Heart right ventricle (tissue), 16 donors: ENCODE measurements around the gene OTUD4. TPM values are rescaled to one million over a fixed set of nuclear protein-coding genes. Genes with fewer than 3 reads are reported as not detected.

Source experiments
- ATAC-seq, 8 donors: fragments of 200-7000 bp; cut with Tn5 transposase; one replicate each; pipeline ENCODE4 v1.9.1; 2020; ENCODE audit warnings: mild to moderate bottlenecking in 8 of 8, moderate library complexity in 8 of 8, moderate number of reproducible peaks in 1 of 8
- DNase-seq, 2 donors: peaks; one replicate each; pipeline ENCODE4 v3.0.0-alpha.2; 2020
- H3K27ac ChIP-seq, 10 donors: fragments of 200-600 bp; sonication (generic) in 2 of 10; one replicate each; pipeline versions ENCODE4 v1.5.0 to v1.8.0; 2020 to 2022; ENCODE audit warnings: mild to moderate bottlenecking in 3 of 10
- H3K27me3 ChIP-seq, 7 donors: fragments of 200-600 bp; one replicate each; pipeline ENCODE4 v1.8.0; 2021 to 2022; ENCODE audit warnings: mild to moderate bottlenecking in 2 of 7
- H3K36me3 ChIP-seq, 9 donors: fragments of 200-600 bp; sonication (generic) in 1 of 9; one replicate each; pipeline versions ENCODE4 v1.5.0 to v1.8.0; 2020 to 2022; ENCODE audit warnings: mild to moderate bottlenecking in 2 of 9
- H3K4me1 ChIP-seq, 9 donors: fragments of 200-600 bp; sonication (generic) in 1 of 9; one replicate each; pipeline versions ENCODE4 v1.5.0 to v1.8.0; 2020 to 2022; ENCODE audit warnings: mild to moderate bottlenecking in 4 of 9
- H3K4me3 ChIP-seq, 10 donors: fragments of 200-600 bp; sonication (generic) in 2 of 10; one replicate each; pipeline versions ENCODE4 v1.5.0 to v1.8.0; 2020 to 2022; ENCODE audit warnings: mild to moderate bottlenecking in 7 of 10, moderate library complexity in 2 of 10
- H3K9me3 ChIP-seq, 11 donors: fragments of 200-600 bp in 10 of 11; sonication (generic) in 2 of 11; one replicate each; pipeline versions ENCODE4 v1.5.0 to v1.8.0; 2013 to 2022; ENCODE audit warnings: mild to moderate bottlenecking in 2 of 11, control low read depth in 1 of 11, moderate library complexity in 1 of 11
- CTCF ChIP-seq, 9 donors: fragments of 200-600 bp; sonication (generic) in 2 of 9; IDR thresholded peaks; one replicate each; pipeline versions ENCODE4 v1.5.0 to v1.8.0; 2021 to 2022; ENCODE audit warnings: antibody characterized with exemption in 9 of 9, mild to moderate bottlenecking in 5 of 9, moderate library complexity in 1 of 9
- WGBS, 2 donors: extraction: QIAGEN DNeasy Blood & Tissue Kit; methylation state at CpG; one replicate each; pipeline ENCODE4 v1.1.7; 2013; ENCODE audit warnings: inconsistent platforms in 1 of 2; 5-methylcytosine and 5-hydroxymethylcytosine counted together
- intact Hi-C, 10 donors: fragments of 100-400 bp; cut with DNase I; formaldehyde crosslinking; loops; one replicate each; pipeline versions ENCODE4 v1.11.1 to v1.14.2; 2022
- polyA plus RNA-seq, 2 donors: library from polyadenylated mRNA; stranded (reverse); fragments of 200-250 nt; gene quantifications; one replicate each; pipeline ENCODE4 v1.2.3, GENCODE V29; 2013
- total RNA-seq, 10 donors: library from RNA; stranded (reverse); fragmentation: NEBNext Ultra II Directional in 3 of 10; extraction: Animal tissue kit (Norgen Biotek cat#: 25700) in 3 of 10; gene quantifications; one replicate each; pipeline versions ENCODE4 v1.2.1 to v1.2.4, GENCODE V29; 2021 to 2023
- donor health status: Arrhythmogenic right ventricular cardiomyopathy.
- donor health status: ischemic (EF 13 %, LVEDD 7.1; RV severe dilation, severe dysfunction).
- donor health status: healthy with polysubstance abuse.
- donor health status: DM: no; HTN: yes; CAD: no.
- donor health status: DM: no; HTN: no; CAD: no.
- donor health status: ischemic (EF 25% LVEDD 6.9; RV normal size, moderate dysfunction).
- donor health status: ischemic (EF 25% LVEDD 5.7; RV mildly dilated, moderate dysfunction).
- donor health status: healthy.
- donor health status: DM: yes; HTN: yes; CAD: no.
- donor health status: Ischemic cardiomyopathy.
- donor health status: ischemic (EF 35%, LVEDD 5.7; RV mildly dilated, moderate dysfunction).
- donor health status: nonischemic (EF 11% LVEDD 7.7; RV severe dilation, severe dysfunction).
- donor health status: DM: yes; HTN: yes; CAD: no.
- donor health status: PGD.
- donor health status: ischemic (EF 29% LVEDD 5.4; RV normal size, mild dysfunction).
- donor health status: nonischemic (EF 23%, LVEDD 6.1; RV moderate dilation, normal function).

Gene OTUD4
- total and polyA plus RNA-seq, 12 donors = 9.3 to 36.7 (median 26.3) TPM

- Histone ChIP-seq H3K27me3 (no peaks in the 10 kb centered on the region), H3K4me1 (peaks cover 0 to 37% (median 14%) of the 10 kb centered on the region in 9 donors), H3K27ac (no peak overlapping the region), H3K4me3 (no peak overlapping the region), H3K36me3 (peaks cover 0 to 96% (median 17%) of the 10 kb centered on the region in 9 donors), H3K9me3 (no peaks in the 10 kb centered on the region)
- intact Hi-C loops = no loop called here
- TF ChIP-seq CTCF (IDR thresholded peaks at IDR 0.05) = no peak
- DNase-seq = no peak
- no peak for ATAC-seq
- 96 to 97% methylated on average over 2 of the region's 2 CpGs for WGBS, 2 donors
These were observed 12.5 kb downstream of the OTUD4 start for GRCh38 chr4:145167887-145168286.

GRCh38 chr4:145161549-145161948 lies 18.8 kb downstream of the OTUD4 start:
- Histone ChIP-seq H3K36me3 (peaks cover 0 to 99% (median 21%) of the 10 kb centered on the region in 9 donors), H3K9me3 (no peaks in the 10 kb centered on the region), H3K27ac (no peak overlapping the region), H3K4me1 (no peaks in the 10 kb centered on the region), H3K4me3 (no peak overlapping the region), H3K27me3 (no peaks in the 10 kb centered on the region)
- DNase-seq (no peak), ATAC-seq (no peak)
- intact Hi-C loops = no loop called here
- 43 to 50% methylated on average over 2 of the region's 2 CpGs for WGBS, 2 donors
- no peak for TF ChIP-seq CTCF (IDR thresholded peaks at IDR 0.05)

- H3K9me3 ChIP-seq = no peaks in the 10 kb centered on the region
- ATAC-seq (no peak), DNase-seq (no peak)
- no peak for TF ChIP-seq CTCF (IDR thresholded peaks at IDR 0.05)
- H3K4me1 ChIP-seq = peaks cover 0 to 35% (median 11%) of the 10 kb centered on the region in 9 donors
- intact Hi-C loops = loop anchor here in 5 of 10 donors (10.0 kb wide), 3 partner anchors 58 to 458 kb away; partner anchors contain the start of gene MMAA (in 4 of the 5)
- no peak overlapping the region for H3K27ac ChIP-seq
- WGBS, 2 donors = 97 to 99% methylated on average over 2 of the region's 2 CpGs
- H3K4me3 ChIP-seq = no peak overlapping the region
- peaks cover 0 to 100% (median 10%) of the 10 kb centered on the region in 9 donors for H3K36me3 ChIP-seq
- H3K27me3 ChIP-seq = no peaks in the 10 kb centered on the region
These were observed 23.4 kb downstream of the OTUD4 start for GRCh38 chr4:145156986-145157385.

- peaks cover 0 to 100% (median 21%) of the 10 kb centered on the region in 9 donors for H3K36me3 ChIP-seq
- ATAC-seq = no peak
- H3K27me3 ChIP-seq = no peaks in the 10 kb centered on the region
- no peak for DNase-seq
- WGBS, 2 donors = 56 to 67% methylated on average over 2 of the region's 2 CpGs
- H3K27ac ChIP-seq = peak overlapping the region in 4 of 10 donors; percentile 0 to 48 (median 17)
- no peak overlapping the region for H3K4me3 ChIP-seq
- no peaks in the 10 kb centered on the region for H3K9me3 ChIP-seq
- TF ChIP-seq CTCF (IDR thresholded peaks at IDR 0.05) = no peak
- H3K4me1 ChIP-seq = peaks cover 0 to 35% (median 11%) of the 10 kb centered on the region in 9 donors
- intact Hi-C loops = loop anchor here in 5 of 10 donors (2.0 to 10.0 kb wide), 4 partner anchors 59 to 463 kb away; partner anchors contain the start of gene MMAA (in 5 of the 5)
These were observed 25.0 kb downstream of the OTUD4 start for GRCh38 chr4:145155268-145155870.
